HepG2 (cell line): ENCODE measurements around the gene PIK3CA. TPM values are rescaled to one million over a fixed set of nuclear protein-coding genes. Genes with fewer than 3 reads are reported as not detected.

ENCODE experiments used
- ATAC-seq: fragments of 200-7000 bp; cut with Tn5 transposase; 3 replicates; pipeline ENCODE4 v1.9.1; 2020; ENCODE audit warnings: mild to moderate bottlenecking, moderate library complexity
- BruUV-seq: library from RNA; stranded (reverse); fragments of 400-500 nt; replicated peaks from 2 replicates; lab custom pipeline; 2021; lab: Mats Ljungman, UMichigan
- CTCF ChIA-PET: fragments of 300-600 bp; formaldehyde crosslinking; extraction: SDS; loops from one replicate; lab custom pipeline; 2021; ENCODE audit warnings: low total read pairs, inconsistent platforms, low intra/inter-chr PET ratio; lab: Yijun Ruan, JAX
- POLR2A ChIA-PET: fragments of 350-600 bp; sonication (Branson Sonifier 250); formaldehyde crosslinking; loops from one replicate; lab custom pipeline; 2020; ENCODE audit warnings: antibody characterized with exemption, inconsistent platforms; lab: Yijun Ruan, JAX
- DNase-seq: peaks from one replicate; pipeline ENCODE4 v3.0.0-alpha.2; 2015; ENCODE audit warnings: low spot score
- FAIRE-seq: peaks from 3 replicates; lab custom pipeline; 2011; peaks lifted over from hg19 to GRCh38; lab: Jason Lieb, UNC
- H2AFZ ChIP-seq: one replicate; pipeline ENCODE4 v1.6.1; 2011; ENCODE audit warnings: low read length, inconsistent platforms
- H3K27ac ChIP-seq: fragments of 300-600 bp; 3 replicates; pipeline ENCODE4 v1.8.0; 2011; ENCODE audit warnings: mixed run types, mild to moderate bottlenecking, mixed read lengths, low read length, inconsistent platforms; ENCODE audit not compliant: insufficient read depth; ENCODE audit errors: extremely low read length
- H3K27me3 ChIP-seq, 2 experiments: fragments of 200-600 bp in 1 of 2; 2 replicates in 1 of 2; 3 replicates in 1 of 2; pipeline versions ENCODE4 v1.6.0 to v1.8.0; 2011; ENCODE audit warnings: low read length in 2 of 2, mild to moderate bottlenecking in 2 of 2, moderate library complexity in 2 of 2, inconsistent platforms in 1 of 2; ENCODE audit not compliant: insufficient read depth in 2 of 2, control insufficient read depth in 1 of 2
- H3K36me3 ChIP-seq, 2 experiments: fragments of 200-600 bp in 1 of 2; replicated peaks in 1 of 2; 2 replicates in 1 of 2; 3 replicates in 1 of 2; pipeline versions ENCODE4 v1.5.1 to v1.8.0; 2011; ENCODE audit warnings: low read length in 2 of 2, inconsistent platforms in 1 of 2; ENCODE audit not compliant: insufficient read depth in 2 of 2, control insufficient read depth in 1 of 2
- H3K4me1 ChIP-seq: 2 replicates; pipeline ENCODE4 v1.5.1; 2012; ENCODE audit warnings: low read length, inconsistent platforms; ENCODE audit not compliant: insufficient read depth
- H3K4me2 ChIP-seq: 2 replicates; pipeline ENCODE4 v1.6.0; 2011; ENCODE audit warnings: low read depth, low read length, inconsistent platforms
- H3K4me3 ChIP-seq, 3 experiments: fragments of 200-600 bp in 1 of 3; sonication (generic), shearing (Covaris generic) in 1 of 3; replicated peaks in 1 of 3; 2 replicates each; pipeline ENCODE4 v1.5.1; 2011 to 2016; ENCODE audit warnings: low read length in 3 of 3, inconsistent platforms in 2 of 3, low read depth in 2 of 3, mild to moderate bottlenecking in 2 of 3, control low read depth in 1 of 3, mixed read lengths in 1 of 3; ENCODE audit not compliant: insufficient read depth in 1 of 3
- H3K79me2 ChIP-seq: one replicate; pipeline ENCODE4 v1.6.1; 2011; ENCODE audit warnings: low read length, inconsistent platforms; ENCODE audit not compliant: insufficient read depth
- H3K9ac ChIP-seq: 2 replicates; pipeline ENCODE4 v1.6.0; 2011; ENCODE audit warnings: mild to moderate bottlenecking, low read depth, low read length, inconsistent platforms; ENCODE audit not compliant: insufficient read depth
- H3K9me3 ChIP-seq: 2 replicates; pipeline ENCODE4 v1.5.1; 2012; ENCODE audit warnings: mild to moderate bottlenecking, low read length
- H4K20me1 ChIP-seq: 2 replicates; pipeline ENCODE4 v1.6.0; 2011; ENCODE audit warnings: inconsistent platforms, mild to moderate bottlenecking, low read length, moderate library complexity; ENCODE audit not compliant: insufficient read depth
- CCAR2 ChIP-seq: fragments of 200-400 bp; formaldehyde crosslinking; optimal IDR thresholded peaks from 2 replicates; pipeline ENCODE3; 2018; ENCODE audit warnings: low read depth, mild to moderate bottlenecking, low read length, moderate library complexity
- CCDC6 ChIP-seq: sonication (generic); formaldehyde crosslinking; IDR thresholded peaks from 2 replicates; pipeline ENCODE4 v1.8.1; 2022; ENCODE audit warnings: mild to moderate bottlenecking, missing genetic modification reagents, moderate library complexity
- MAFF ChIP-seq: IDR thresholded peaks from 2 replicates; pipeline ENCODE4 v1.6.1; 2011; ENCODE audit warnings: low read depth, low read length, improper control_type of control experiment
- NPAS2 ChIP-seq: sonication (generic); formaldehyde crosslinking; IDR thresholded peaks from 2 replicates; pipeline ENCODE4 v1.8.0; 2022; ENCODE audit warnings: mild to moderate bottlenecking, missing genetic modification reagents, borderline replicate concordance
- NR1H2 ChIP-seq: sonication (generic); formaldehyde crosslinking; IDR thresholded peaks from 2 replicates; pipeline ENCODE4 v1.8.1; 2022; ENCODE audit warnings: low read depth, missing genetic modification reagents, borderline replicate concordance
- ZC3H4 ChIP-seq: sonication (generic); formaldehyde crosslinking; IDR thresholded peaks from 2 replicates; pipeline ENCODE4 v1.4.0; 2020; ENCODE audit warnings: missing genetic modification reagents, borderline replicate concordance
- ZEB1 ChIP-seq: IDR thresholded peaks from 2 replicates; pipeline ENCODE4 v1.6.1; 2012; ENCODE audit warnings: mild to moderate bottlenecking, low read depth, inconsistent platforms; ENCODE audit not compliant: insufficient replicate concordance
- ZFY ChIP-seq: sonication (generic); formaldehyde crosslinking; IDR thresholded peaks from 2 replicates; pipeline ENCODE4 v1.4.0; 2020; ENCODE audit warnings: missing genetic modification reagents
- ZNF225 ChIP-seq: sonication (generic); formaldehyde crosslinking; IDR thresholded peaks from 2 replicates; pipeline ENCODE4 v1.4.0; 2020; ENCODE audit warnings: mild to moderate bottlenecking, missing genetic modification reagents
- ZNF280B ChIP-seq: sonication (generic); formaldehyde crosslinking; IDR thresholded peaks from 2 replicates; pipeline ENCODE4 v1.5.0; 2020; ENCODE audit warnings: missing genetic modification reagents, mild to moderate bottlenecking, borderline replicate concordance
- ZNF496 ChIP-seq: sonication (generic); formaldehyde crosslinking; IDR thresholded peaks from 2 replicates; pipeline ENCODE4 v1.8.1; 2023; ENCODE audit warnings: mild to moderate bottlenecking, moderate library complexity, missing genetic modification reagents; ENCODE audit not compliant: insufficient replicate concordance
- ZSCAN5A ChIP-seq: sonication (generic); formaldehyde crosslinking; IDR thresholded peaks from 2 replicates; pipeline ENCODE4 v1.8.0; 2022; ENCODE audit warnings: mild to moderate bottlenecking, missing genetic modification reagents, borderline replicate concordance
- WGBS: methylation state at CpG from one replicate; pipeline ENCODE4 v1.1.6; 2017; ENCODE audit warnings: low lambda C conversion rate; 5-methylcytosine and 5-hydroxymethylcytosine counted together
- in situ Hi-C: cut with HindIII; loops from 2 replicates; pipeline ENCODE4 v1.10.0; 2017; ENCODE audit warnings: low pct_unique_long_range_greater_than_20kb; ENCODE audit not compliant: extremely low pct_ligation_motif_present
- intact Hi-C: fragments of 100-400 bp; cut with micrococcal nuclease; formaldehyde crosslinking; loops from one replicate; pipeline ENCODE4 v1.10.0; 2022; ENCODE audit not compliant: unreplicated experiment
- polyA plus RNA-seq, 8 experiments: library from polyadenylated mRNA; depleted of rRNA in 3 of 8; stranded (reverse) in 7 of 8; unstranded in 1 of 8; fragments of >200 nt; fragmentation: Illumina TruSeq in 4 of 8; extraction: Trizol in 4 of 8; gene quantifications; 2 replicates each; pipeline versions ENCODE4 v1.2.1 to v1.2.3, GENCODE V29; 2011 to 2016; ENCODE audit warnings: low read depth in 4 of 8, missing spikeins in 1 of 8, mixed read lengths in 1 of 8; ENCODE audit not compliant: insufficient read depth in 1 of 8
- total RNA-seq, 5 experiments: library from RNA; depleted of rRNA; stranded (reverse); fragments of >200 nt; fragmentation: Illumina TruSeq; extraction: Trizol; gene quantifications; 2 replicates each; pipeline ENCODE4 v1.2.3, GENCODE V29; 2016; ENCODE audit warnings: low read depth in 1 of 5
- TF ChIP-seq, protein P1 (sequence below): sonication (generic); formaldehyde crosslinking; IDR thresholded peaks from 2 replicates; pipeline ENCODE4 v1.8.0; 2022; ENCODE audit warnings: missing genetic modification reagents, mild to moderate bottlenecking, borderline replicate concordance

The PIK3CA gene
- total and polyA plus RNA-seq, 2 of the 13 experiments (the other 11 are each of a cell fraction or from before 2014, with no cell fraction given), result 5.7 to 11.4 TPM

- CTCF ChIA-PET, result no interaction called here
- Histone ChIP-seq H3K36me3 (no peaks in the 10 kb centered on the region), H3K27ac (no peak overlapping the region), H3K4me1 (peaks cover 7% of the 10 kb centered on the region)
- no peak for TF ChIP-seq ZC3H4 (CRISPR knock-in tag)
- TF ChIP-seq CCDC6, result no peak
- TF ChIP-seq ZNF225 (CRISPR knock-in tag), result no peak
- TF ChIP-seq, all 625 proteins: peak for 0
- no peak overlapping the region for H3K4me3 ChIP-seq
- no peak overlapping the region for H3K9ac ChIP-seq
- H3K27me3 ChIP-seq, result no peaks in the 10 kb centered on the region
- H2AFZ ChIP-seq, result no peak overlapping the region
- peaks cover 5% of the 10 kb centered on the region; the same call in 1 of the 2 replicates for H4K20me1 ChIP-seq
- intact Hi-C loops (no loop called here), in situ Hi-C loops (no loop called here)
- ATAC-seq, result no peak
- no TSS peak for BruUV-seq
- H3K79me2 ChIP-seq, result no peaks in the 10 kb centered on the region
- no peak for FAIRE-seq
- POLR2A ChIA-PET, result interaction anchor here (0.6 kb wide), 1 partner anchor 42 kb away, joined by 3 read pairs; no protein-coding TSS in a partner anchor
- no peaks in the 10 kb centered on the region for H3K9me3 ChIP-seq
- H3K4me2 ChIP-seq, result no peak overlapping the region
- WGBS, result 96% methylated on average over 3 of the region's 3 CpGs
- DNase-seq, result no peak
Observed at GRCh38 chr3:179189759-179190158, 41.6 kb downstream of the PIK3CA start.

DNA sequence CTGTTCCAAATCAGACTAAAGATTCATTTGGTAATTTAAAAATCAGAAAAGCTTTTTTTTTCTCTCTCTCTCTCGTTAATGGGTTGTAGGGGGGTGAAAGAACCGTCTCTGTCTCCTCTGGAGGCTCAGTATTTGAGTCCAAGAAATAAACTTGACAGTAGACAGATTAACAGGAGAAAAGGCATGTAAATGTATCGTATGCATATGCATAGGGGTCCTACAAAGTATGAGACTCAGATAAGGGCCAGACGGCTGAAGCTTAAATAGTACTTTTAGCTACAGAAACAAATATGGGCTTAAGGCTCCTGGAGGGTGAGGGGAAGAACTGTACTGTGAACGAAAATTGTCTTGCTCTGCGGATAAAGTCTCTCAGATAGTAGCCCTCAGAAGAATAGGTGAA lies 42.4 kb downstream of the PIK3CA start:
- Histone ChIP-seq H3K4me3 (no peak overlapping the region), H3K27me3 (no peaks in the 10 kb centered on the region), H3K9ac (no peak overlapping the region), H3K27ac (no peak overlapping the region), H3K4me2 (no peak overlapping the region), H3K36me3 (no peaks in the 10 kb centered on the region), H3K9me3 (no peaks in the 10 kb centered on the region), H4K20me1 (peaks cover 5% of the 10 kb centered on the region; the same call in 1 of the 2 replicates), H3K4me1 (peaks cover 8% of the 10 kb centered on the region), H3K79me2 (no peaks in the 10 kb centered on the region), H2AFZ (no peak overlapping the region)
- intact Hi-C loops (no loop called here), in situ Hi-C loops (no loop called here)
- ChIA-PET POLR2A (no interaction called here), CTCF (no interaction called here)
- DNase-seq (no peak), FAIRE-seq (no peak), ATAC-seq (no peak)
- no TSS peak for BruUV-seq
- WGBS, result 93% methylated on average over 6 of the region's 6 CpGs
- TF ChIP-seq NR1H2 (CRISPR knock-in tag) (no peak), CCAR2 (no peak), ZNF496 (CRISPR knock-in tag) (no peak), NPAS2 (CRISPR knock-in tag) (no peak), ZSCAN5A (CRISPR knock-in tag) (no peak), ZFY (CRISPR knock-in tag) (no peak), MAFF (no peak), ZNF280B (CRISPR knock-in tag) (no peak), ZEB1 (no peak)
- TF ChIP-seq, protein P1, sequence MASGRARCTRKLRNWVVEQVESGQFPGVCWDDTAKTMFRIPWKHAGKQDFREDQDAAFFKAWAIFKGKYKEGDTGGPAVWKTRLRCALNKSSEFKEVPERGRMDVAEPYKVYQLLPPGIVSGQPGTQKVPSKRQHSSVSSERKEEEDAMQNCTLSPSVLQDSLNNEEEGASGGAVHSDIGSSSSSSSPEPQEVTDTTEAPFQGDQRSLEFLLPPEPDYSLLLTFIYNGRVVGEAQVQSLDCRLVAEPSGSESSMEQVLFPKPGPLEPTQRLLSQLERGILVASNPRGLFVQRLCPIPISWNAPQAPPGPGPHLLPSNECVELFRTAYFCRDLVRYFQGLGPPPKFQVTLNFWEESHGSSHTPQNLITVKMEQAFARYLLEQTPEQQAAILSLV (CRISPR knock-in tag), result no peak
